ENCODE measurements around the gene FILIP1.

GRCh38 chr6:75460681-75461080 lies 32.9 kb downstream of the FILIP1 start:
- TF ChIP-seq POLR2A (IDR thresholded peaks at IDR 0.05) (no peak), CTCF (IDR thresholded peaks at IDR 0.05 in 4 of 5, conservative IDR thresholded peaks at IDR 0.05 in 1 of 5) (no peak)
